ENCODE measurements around the gene ELAVL2.

The ELAVL2 gene

DNA sequence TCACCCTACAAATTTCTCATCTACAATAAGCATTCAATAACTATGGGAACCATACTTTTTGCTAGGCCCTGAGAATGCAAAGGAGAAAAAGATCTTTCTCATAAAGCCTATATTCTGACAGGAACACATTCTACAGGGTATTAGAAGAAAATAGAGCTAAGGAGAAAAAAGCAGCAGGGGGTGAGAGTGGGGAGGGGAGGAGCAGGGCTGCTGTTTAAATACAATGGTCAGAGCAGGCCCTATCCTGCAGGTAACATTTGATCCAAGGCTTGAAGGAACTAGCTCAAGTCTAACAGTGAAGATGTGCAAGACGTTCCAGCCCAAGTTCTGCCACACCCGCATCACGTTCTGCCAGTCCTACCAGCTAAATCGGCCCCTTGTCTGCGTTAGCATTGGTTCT, 89.7 kb downstream of the ELAVL2 start:
- DNase-seq (ENCODE audit: extremely low spot score), result no peak
- TF ChIP-seq, protein P1, sequence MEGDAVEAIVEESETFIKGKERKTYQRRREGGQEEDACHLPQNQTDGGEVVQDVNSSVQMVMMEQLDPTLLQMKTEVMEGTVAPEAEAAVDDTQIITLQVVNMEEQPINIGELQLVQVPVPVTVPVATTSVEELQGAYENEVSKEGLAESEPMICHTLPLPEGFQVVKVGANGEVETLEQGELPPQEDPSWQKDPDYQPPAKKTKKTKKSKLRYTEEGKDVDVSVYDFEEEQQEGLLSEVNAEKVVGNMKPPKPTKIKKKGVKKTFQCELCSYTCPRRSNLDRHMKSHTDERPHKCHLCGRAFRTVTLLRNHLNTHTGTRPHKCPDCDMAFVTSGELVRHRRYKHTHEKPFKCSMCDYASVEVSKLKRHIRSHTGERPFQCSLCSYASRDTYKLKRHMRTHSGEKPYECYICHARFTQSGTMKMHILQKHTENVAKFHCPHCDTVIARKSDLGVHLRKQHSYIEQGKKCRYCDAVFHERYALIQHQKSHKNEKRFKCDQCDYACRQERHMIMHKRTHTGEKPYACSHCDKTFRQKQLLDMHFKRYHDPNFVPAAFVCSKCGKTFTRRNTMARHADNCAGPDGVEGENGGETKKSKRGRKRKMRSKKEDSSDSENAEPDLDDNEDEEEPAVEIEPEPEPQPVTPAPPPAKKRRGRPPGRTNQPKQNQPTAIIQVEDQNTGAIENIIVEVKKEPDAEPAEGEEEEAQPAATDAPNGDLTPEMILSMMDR (IDR thresholded peaks at IDR 0.05; ENCODE audit: control extremely low read depth, extremely low read depth, low read depth, missing control alignments), result no peak
- ChIA-PET POLR2A (no interaction called here), CTCF (no interaction called here)

DNA sequence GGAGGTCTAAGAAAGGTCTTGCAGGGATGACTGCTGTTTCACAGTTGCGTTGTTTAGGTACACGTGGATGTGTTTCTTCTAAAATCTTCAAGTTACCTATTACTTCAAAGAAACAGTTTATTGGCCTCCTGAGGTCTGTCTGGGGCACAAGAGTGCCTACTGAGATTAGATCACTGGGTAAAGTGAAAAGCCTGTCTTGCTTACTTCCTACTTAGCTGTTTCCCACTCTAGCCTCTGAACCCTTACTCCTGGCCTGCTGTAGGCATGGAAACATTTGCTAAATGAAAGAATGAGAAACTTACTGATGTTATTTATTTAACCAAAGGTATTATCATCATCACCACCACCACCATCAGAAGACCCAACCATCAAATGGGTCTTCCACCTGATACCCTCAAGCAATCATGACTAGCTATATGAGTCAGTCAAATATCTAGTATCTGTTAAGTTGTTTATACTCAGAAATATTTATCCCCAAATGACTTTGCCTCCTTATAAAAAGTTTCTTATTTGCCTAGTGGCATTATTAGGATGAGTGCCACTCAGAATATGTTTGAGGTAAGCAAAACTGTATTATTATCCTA, 92.5 kb downstream of the ELAVL2 start:
- no peak for DNase-seq (ENCODE audit: extremely low spot score)
- CTCF ChIA-PET, result interaction anchor here (0.8 kb wide), 1 partner anchor 30 kb away, joined by 3 read pairs; no protein-coding TSS in a partner anchor
- POLR2A ChIA-PET, result no interaction called here
- TF ChIP-seq, protein P1 (IDR thresholded peaks at IDR 0.05; ENCODE audit: control extremely low read depth, extremely low read depth, low read depth, missing control alignments), result no peak

DNA sequence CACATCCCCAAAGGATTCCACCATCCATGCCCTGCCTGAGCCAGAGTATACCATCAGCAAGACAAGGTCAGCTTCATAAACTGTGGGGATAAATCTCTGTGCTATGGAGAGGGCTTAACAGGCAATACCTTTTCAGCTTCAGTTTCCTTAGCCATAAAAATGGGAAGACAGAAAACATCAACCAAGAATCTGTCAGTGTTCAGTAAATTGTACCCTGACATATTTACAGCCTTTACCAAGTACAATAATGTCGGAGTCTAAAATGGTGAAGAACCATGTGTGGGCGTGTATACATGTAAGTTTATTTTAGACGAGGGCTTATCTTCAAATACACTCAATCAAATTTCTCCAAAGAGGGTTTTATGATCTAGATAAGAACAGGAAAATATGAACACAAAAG, 94.7 kb downstream of the ELAVL2 start:
- no peak for DNase-seq (ENCODE audit: extremely low spot score)
- TF ChIP-seq, protein P1 (IDR thresholded peaks at IDR 0.05; ENCODE audit: control extremely low read depth, extremely low read depth, low read depth, missing control alignments), result no peak
- POLR2A ChIA-PET, result no interaction called here
- CTCF ChIA-PET, result interaction anchor here (1.1 to 2.0 kb wide), 2 partner anchors 9 to 30 kb away, joined by 4 to 6 read pairs; no protein-coding TSS in a partner anchor

DNA sequence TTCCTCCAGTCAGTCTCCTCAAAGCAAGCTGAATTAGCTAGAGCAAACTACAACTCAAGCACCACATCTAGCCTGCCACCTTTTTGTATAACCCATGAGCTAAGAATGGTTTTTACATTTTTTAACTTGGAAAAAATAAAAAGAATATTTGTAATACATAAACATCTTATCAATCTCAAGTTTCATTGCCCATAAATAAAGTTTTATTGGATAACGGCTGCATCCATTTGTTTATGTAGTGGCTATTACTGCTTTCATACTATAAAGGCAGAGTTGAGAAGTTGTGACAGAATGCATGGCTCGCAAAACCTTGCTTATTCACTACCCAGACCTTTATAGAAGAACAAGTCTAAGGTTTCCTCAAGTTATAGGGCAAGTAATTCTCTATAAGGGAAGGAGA, 95.7 kb downstream of the ELAVL2 start:
- TF ChIP-seq, protein P1 (IDR thresholded peaks at IDR 0.05; ENCODE audit: control extremely low read depth, extremely low read depth, low read depth, missing control alignments), result no peak
- no peak for DNase-seq (ENCODE audit: extremely low spot score)
- CTCF ChIA-PET, result interaction anchor here (1.1 kb wide), 1 partner anchor 8 kb away, joined by 4 read pairs; no protein-coding TSS in a partner anchor
- POLR2A ChIA-PET, result no interaction called here

DNA sequence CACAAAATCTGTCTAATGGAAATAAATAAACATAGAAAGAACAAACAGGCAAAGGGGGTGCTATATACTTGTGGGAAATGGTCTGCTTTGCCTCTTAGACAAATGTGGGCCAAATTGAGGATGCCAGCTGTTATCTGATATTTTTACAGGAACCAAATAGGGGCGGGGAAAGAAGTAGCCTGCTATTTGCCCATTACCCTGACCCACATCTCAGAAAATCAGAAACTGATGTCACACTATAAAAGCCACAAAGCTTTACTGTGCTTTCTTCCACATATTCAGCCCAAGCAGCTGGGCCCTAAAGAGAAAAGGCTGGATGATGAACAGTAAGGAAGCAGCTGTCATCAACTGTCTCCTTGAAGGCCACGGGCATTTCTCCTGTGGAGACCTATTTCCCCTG, 97.3 kb downstream of the ELAVL2 start:
- no peak for DNase-seq (ENCODE audit: extremely low spot score)
- TF ChIP-seq, protein P1 (IDR thresholded peaks at IDR 0.05; ENCODE audit: control extremely low read depth, extremely low read depth, low read depth, missing control alignments), result no peak
- POLR2A ChIA-PET, result no interaction called here
- CTCF ChIA-PET, result no interaction called here

DNA sequence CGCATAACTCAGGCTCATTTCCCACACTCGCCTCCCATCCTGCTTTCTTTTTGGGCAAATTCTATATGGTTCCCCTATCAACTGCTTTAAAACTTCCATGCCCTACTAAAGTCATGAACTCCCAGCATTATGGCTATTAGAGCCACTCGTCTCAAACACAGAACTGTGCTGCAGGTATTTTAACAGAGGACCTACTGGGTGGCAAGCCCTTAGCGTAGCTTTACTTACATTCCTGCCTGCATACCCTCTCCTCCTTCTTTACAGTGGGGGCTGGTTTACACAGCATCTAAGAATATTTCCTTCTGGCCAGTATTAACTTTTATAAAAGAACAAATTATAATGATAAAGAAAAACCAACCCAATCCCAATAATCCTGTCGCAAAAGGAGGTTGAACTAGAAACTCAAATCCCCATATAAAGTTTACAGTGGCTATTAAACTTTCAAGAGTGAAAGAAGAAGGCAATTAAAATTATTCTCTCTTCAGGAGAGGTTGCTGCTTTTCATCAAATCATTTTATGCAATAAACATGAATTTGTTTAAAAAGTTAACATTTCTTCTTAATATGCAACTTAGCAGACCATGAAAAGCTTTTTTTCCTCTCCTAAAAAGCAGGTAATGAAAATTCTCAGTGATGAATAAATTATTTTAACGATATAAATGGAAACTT, 100.6 kb downstream of the ELAVL2 start:
- TF ChIP-seq, protein P1 (IDR thresholded peaks at IDR 0.05; ENCODE audit: control extremely low read depth, extremely low read depth, low read depth, missing control alignments), result no peak
- DNase-seq (ENCODE audit: extremely low spot score), result no peak
- POLR2A ChIA-PET, result no interaction called here
- CTCF ChIA-PET, result no interaction called here
